ENCODE results near the gene KIAA1755.
A peak's percentile ranks its signal among the peaks of the same experiment; 100 is the strongest.

The KIAA1755 gene

GRCh38 chr20:38231531-38232121, 28.9 kb downstream of the KIAA1755 start:
- DNase-seq, result peak; percentile 70

- no peak for DNase-seq
Measured at GRCh38 chr20:38230957-38231526, 29.5 kb downstream of the KIAA1755 start.

- no peak for DNase-seq
Measured at GRCh38 chr20:38230253-38230551, 30.3 kb downstream of the KIAA1755 start.

- DNase-seq, result no peak
Measured at GRCh38 chr20:38229376-38230252, 30.9 kb downstream of the KIAA1755 start.

GRCh38 chr20:38228436-38228835, 32.1 kb downstream of the KIAA1755 start:
- no peak for DNase-seq

DNA sequence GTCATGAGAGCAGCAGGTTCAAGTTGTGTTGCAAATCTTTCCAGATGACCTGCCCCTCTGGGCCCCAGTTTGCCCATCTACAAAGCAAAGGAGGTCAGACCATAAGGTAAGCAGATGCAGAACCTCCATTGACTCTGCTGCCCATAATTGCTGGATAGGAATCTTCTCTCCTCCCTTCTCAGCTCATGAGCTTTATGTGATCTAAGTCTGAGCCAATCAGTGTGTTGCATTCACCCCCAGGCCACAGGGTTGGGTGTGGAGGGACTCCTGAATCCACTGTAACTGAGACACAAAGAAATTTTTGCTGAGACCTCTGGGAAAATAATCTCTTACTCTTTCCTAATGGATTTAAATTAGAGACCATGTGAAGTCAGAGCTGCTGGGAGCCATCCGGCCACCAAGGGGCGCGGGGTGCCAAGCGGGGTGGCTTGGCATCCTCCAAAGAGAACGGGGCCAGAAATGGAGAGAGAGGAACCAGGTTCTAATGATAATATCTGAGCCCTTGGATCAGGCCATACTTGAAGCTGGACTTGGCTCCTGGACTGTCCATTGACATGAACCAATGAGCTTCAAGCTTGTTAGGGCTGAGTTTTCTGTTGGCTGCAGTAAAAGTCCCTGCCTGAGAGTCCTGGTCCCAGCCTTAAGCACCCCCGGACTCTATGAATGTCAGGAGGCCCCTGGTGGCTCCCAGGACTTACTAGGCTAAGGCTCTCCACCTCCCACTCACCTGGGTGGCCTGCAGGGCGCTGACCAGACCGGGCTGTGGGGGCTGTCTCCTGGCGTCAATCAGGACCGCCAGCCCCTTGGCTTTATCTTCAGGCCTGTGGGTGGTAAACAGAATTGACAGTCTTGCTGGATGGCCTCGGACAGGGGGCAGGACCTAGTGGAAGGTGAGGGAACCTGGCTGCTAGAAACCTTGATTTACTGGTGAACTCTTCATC, 32.8 kb downstream of the KIAA1755 start:
- DNase-seq, result no peak

DNA sequence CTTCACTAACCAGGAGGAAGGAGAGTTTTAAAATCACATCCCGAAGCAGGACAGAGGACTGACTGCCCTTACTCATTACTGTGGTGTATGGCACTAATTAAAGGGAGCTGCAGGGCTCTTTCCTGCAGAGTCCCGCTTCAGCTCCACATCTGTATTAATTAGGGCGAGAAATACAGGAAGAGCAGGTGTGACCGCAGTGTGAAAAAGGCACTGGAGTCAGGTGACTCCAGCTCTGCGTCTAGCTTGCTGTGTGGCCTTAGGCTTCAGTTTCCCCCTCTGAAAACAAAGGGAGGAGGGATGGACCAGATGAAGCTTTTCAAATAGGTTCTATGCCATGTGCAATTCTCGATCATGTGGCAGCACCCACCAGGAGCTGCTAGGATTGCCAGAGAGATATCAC, 34.0 kb downstream of the KIAA1755 start:
- DNase-seq, result no peak

GRCh38 chr20:38225900-38226263, 34.7 kb downstream of the KIAA1755 start:
- DNase-seq, result no peak

DNA sequence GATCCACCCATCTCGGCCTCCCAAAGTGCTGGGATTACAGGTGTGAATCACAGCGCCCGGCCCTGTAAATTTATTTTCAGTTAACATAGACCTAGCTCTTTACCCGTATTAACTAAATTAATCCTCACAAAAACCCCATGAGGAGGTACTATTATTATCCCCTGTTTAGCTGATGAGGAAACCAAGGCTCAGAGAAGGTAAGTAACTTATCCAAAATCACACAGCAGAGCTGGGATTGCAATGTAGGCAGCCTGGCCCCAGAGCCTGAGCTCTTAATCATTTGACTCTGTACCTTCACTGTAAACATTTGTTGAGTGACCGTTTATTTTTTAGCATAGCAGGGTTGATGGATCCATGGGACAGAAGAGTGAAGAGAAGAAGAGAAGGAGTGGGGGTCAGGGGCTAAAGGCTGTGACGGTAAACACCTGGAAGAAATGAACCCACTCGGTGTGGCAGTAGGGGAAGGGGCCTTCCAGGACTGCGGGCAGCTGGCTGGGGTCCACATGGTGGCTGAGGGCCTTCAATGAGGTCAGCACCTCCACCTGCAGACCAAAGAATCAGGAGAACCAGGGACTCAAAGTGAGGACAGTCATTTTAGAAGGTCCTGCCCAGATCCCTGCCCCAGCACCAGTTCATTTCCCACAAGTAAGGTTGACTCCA, 35.2 kb downstream of the KIAA1755 start:
- DNase-seq, result no peak

GRCh38 chr20:38224531-38224930, 36.0 kb downstream of the KIAA1755 start:
- DNase-seq, result no peak

DNA sequence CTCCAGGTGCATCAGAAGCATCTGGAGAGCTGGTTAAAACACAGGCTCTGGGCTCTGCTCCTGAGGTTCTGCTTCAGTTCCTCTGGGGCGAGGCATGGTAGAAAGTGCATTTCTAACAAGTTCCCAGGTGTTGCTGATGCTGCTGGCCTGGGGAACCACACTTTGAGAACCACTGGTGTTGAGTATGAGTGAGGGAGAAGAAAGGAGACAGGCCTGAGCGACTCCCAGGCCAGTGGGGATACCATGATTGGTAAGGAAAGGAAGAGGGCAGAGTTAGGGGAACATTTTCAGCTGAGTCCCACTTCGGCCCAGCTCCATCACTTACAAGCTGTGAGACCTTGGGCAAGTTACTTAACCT, 36.8 kb downstream of the KIAA1755 start:
- DNase-seq, result no peak

DNA sequence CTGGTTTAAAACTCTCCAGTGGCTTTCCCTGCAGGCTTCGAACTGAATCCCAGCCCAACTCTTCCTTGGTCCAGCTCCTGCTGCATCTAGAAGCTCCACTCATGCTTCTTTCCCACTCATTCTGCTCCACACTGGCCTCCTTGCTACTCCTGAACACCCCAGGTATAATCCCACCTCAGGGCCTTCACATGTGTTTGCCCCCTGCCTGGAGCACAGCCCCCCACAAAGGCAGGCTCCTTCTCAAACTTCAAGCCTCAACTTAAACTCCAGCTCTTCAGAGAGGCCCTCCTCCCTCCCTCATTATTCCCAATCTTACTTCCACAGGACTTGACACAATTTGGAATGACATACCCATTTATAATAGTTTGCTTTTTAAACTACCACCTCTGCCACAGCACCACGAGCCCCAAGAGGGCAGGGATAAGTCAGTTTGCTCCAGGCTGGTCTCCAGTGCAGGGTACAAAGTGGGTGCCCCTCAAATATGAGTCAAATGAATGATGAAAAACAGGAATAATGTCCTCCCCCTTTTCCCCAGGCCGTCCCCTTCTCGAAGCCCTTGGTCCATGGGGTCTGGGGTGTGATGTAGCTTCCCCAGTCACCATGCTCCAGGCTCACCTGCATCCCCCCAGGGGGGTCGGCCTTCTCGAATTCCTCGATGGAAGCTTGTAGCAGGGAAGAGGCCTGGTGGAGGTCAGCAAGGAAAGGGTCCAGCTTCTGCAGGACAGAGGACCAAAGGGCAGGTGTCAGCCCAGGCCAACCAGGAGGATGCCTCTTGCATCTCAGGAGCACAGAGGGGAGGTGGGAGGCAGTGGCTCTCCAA, 37.4 kb downstream of the KIAA1755 start:
- no peak for DNase-seq

GRCh38 chr20:38222231-38222922, 38.2 kb downstream of the KIAA1755 start:
- peak; percentile 59 for DNase-seq

- peak; percentile 78 for DNase-seq
Measured at GRCh38 chr20:38221119-38221589, 39.4 kb downstream of the KIAA1755 start.

DNA sequence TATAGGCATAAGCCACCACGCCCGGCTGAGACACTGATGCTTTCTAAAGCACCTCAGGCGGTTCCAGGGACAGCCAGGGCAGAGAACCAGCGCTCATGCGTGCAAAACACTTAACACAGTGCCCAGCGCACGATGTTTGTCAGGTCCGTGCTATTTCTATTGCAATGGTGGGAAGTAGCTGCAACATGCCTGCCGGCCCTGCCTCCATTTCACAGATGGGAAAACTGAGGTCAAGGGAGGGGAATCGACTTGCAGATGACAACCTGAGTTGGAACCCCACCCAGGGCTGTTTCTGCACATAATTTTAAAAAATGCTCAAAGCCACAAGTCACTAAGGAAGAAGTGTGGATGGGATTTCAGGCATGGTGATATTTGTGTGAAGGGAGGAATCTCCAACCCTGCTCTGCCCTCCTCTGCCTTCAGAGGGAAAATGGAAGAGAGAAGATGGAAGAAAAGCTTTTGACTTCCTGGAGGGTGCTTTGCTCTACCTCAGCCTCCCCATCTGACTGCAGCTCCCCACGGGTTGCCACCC, 39.9 kb downstream of the KIAA1755 start:
- no peak for DNase-seq

GRCh38 chr20:38219006-38219950, 41.3 kb downstream of the KIAA1755 start:
- DNase-seq, result no peak

DNA sequence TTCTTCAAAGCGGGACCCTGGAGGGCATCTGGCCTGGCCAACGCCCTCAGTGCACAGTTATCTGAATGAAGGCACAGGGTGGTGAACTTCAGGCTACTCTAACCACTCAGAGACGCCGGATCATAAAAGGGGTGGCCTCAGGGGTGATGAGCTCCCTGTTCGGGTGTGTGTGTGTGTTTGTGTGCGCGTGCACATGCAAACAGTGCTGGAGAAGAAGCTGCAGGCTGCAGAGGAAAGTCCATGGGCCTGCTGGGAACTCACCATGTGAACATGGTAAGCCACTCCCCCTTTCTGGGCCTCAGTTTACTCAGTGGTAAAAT, 42.0 kb downstream of the KIAA1755 start:
- no peak for DNase-seq

- DNase-seq, result no peak
Measured at GRCh38 chr20:38217791-38218565, 42.6 kb downstream of the KIAA1755 start.
